ENCODE results near the gene STXBP6.
"Not testable (repeated sequence)": the region's sequence is repeated elsewhere in the genome, so short reads cannot be mapped to it uniquely, and the experiment has no call there.

The STXBP6 gene

GRCh38 chr14:24804552-24805212 is 245.3 kb downstream of the STXBP6 start:
- Histone ChIP-seq H3K27me3 (peaks cover 4% of the 10 kb centered on the region), H3K36me3 (no peaks in the 10 kb centered on the region)

DNA sequence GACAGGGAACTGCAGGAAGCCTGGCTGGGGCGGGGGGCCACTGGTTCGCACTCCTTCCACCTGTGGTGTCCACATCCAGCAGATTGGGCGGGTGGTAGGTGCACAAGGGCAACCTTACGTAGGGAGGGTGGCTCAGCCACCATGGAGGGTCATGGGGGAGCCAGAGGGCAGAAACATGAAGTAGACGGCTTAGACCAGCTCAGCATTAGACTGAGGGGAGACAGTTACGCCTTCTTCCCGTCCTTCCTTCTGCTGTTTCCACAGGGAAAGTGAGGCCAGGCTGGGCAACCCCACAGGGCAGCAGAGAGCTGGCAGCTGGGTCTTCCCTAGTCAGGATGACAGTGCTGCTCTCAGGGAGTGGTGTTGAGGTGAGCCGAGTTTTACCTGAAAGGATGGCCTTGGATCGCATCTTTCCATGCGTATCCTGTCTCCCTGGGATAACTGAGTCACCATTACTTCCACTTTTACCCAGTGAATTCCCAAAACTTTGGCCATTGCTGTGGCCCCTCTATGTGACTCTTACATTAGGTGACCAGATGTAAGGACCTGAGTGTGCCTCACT is 245.9 kb downstream of the STXBP6 start:
- H3K4me3 ChIP-seq (ENCODE audit: low read depth, low read length): no peak overlapping the region
- no peaks in the 10 kb centered on the region for H3K36me3 ChIP-seq
- TF ChIP-seq CTCF (IDR thresholded peaks at IDR 0.05; ENCODE audit: low read depth, low read length): no peak
- no peaks in the 10 kb centered on the region for H3K9me3 ChIP-seq
- H3K27me3 ChIP-seq: peaks cover 4% of the 10 kb centered on the region
- H3K4me1 ChIP-seq: no peaks in the 10 kb centered on the region
- no peak for DNase-seq

More at GRCh38 chr14:24804552-24805212, 245.3 kb downstream of the STXBP6 start:
- DNase-seq: no peak
- no peaks in the 10 kb centered on the region for H3K4me1 ChIP-seq
- no peak for TF ChIP-seq CTCF (IDR thresholded peaks at IDR 0.05; ENCODE audit: low read depth, low read length)
- no peaks in the 10 kb centered on the region for H3K9me3 ChIP-seq
- no peak overlapping the region for H3K4me3 ChIP-seq (ENCODE audit: low read depth, low read length)

GRCh38 chr14:24803426-24803825 is 246.5 kb downstream of the STXBP6 start:
- H3K27me3 ChIP-seq; H3K36me3 ChIP-seq; H3K9me3 ChIP-seq; H3K4me1 ChIP-seq; H3K4me3 ChIP-seq (ENCODE audit: low read depth, low read length); DNase-seq: not testable (repeated sequence)

- Histone ChIP-seq H3K36me3 (no peaks in the 10 kb centered on the region), H3K4me3 (ENCODE audit: low read depth, low read length) (no peak overlapping the region), H3K9me3 (no peaks in the 10 kb centered on the region), H3K4me1 (no peaks in the 10 kb centered on the region), H3K27me3 (peaks cover 4% of the 10 kb centered on the region)
- TF ChIP-seq CTCF (IDR thresholded peaks at IDR 0.05; ENCODE audit: low read depth, low read length): no peak
- DNase-seq: no peak
These were observed 247.7 kb downstream of the STXBP6 start for GRCh38 chr14:24802236-24802635.

DNA sequence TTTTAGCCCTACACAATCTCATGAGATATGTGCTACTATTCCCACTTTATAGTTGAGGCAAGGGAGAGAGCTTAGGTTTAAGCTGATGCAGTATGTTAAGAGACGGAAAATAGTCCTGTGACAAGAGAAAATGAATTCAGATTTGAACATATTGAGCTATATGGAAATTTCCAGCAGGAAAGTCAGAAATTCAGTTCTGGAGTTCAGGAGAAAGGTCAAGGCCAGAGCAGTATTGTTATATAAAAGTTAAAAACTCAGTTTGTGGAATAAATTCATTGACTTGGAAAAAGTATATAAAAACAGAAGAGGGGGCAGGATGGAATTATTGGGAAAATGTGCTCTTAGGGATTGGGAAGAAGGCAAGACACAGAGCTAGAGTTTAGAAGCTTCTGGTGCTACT is 248.9 kb downstream of the STXBP6 start:
- Histone ChIP-seq H3K27me3 (no peaks in the 10 kb centered on the region; the same call in 1 of the 2 replicates), H3K36me3 (no peaks in the 10 kb centered on the region), H3K9me3 (no peaks in the 10 kb centered on the region), H3K4me1 (no peaks in the 10 kb centered on the region), H3K4me3 (ENCODE audit: low read depth, low read length) (no peak overlapping the region)
- no peak for TF ChIP-seq CTCF (IDR thresholded peaks at IDR 0.05; ENCODE audit: low read depth, low read length)
- DNase-seq: no peak

- H3K27me3 ChIP-seq: no peaks in the 10 kb centered on the region; the same call in 1 of the 2 replicates
- no peak for DNase-seq
- H3K36me3 ChIP-seq: no peaks in the 10 kb centered on the region
- no peaks in the 10 kb centered on the region for H3K9me3 ChIP-seq
- H3K4me3 ChIP-seq (ENCODE audit: low read depth, low read length): no peak overlapping the region
- TF ChIP-seq CTCF (IDR thresholded peaks at IDR 0.05; ENCODE audit: low read depth, low read length): no peak
- no peaks in the 10 kb centered on the region for H3K4me1 ChIP-seq
These were observed 251.0 kb downstream of the STXBP6 start for GRCh38 chr14:24798911-24799462.

All from BE2C (cell line).